Activated CD4-positive, alpha-beta memory T cell treated with anti-CD3 and anti-CD28 coated beads for 36 hours (primary cell): ENCODE data around the gene CALD1. TPM values are rescaled to one million over a fixed set of nuclear protein-coding genes. Genes with fewer than 3 reads are reported as not detected.

Experiments
- CTCF ChIA-PET: fragments of 350-600 bp; sonication (Branson Sonifier 250); formaldehyde crosslinking; loops from one replicate; lab custom pipeline; 2021; ENCODE audit warnings: antibody characterized with exemption, inconsistent platforms; lab: Charles Lee
- POLR2A ChIA-PET: fragments of 350-600 bp; sonication (Branson Sonifier 250); formaldehyde crosslinking; loops from one replicate; lab custom pipeline; 2021; ENCODE audit warnings: antibody characterized with exemption; lab: Charles Lee
- DNase-seq: peaks from one replicate; pipeline ENCODE4 v3.0.0-alpha.2; 2020
- H3K27ac Mint-ChIP-seq: one replicate; pipeline ENCODE4 v1.8.0; 2021; ENCODE audit warnings: mixed read lengths
- H3K27me3 Mint-ChIP-seq: one replicate; pipeline ENCODE4 v1.8.0; 2021; ENCODE audit warnings: mixed read lengths
- H3K36me3 Mint-ChIP-seq: one replicate; pipeline ENCODE4 v1.8.0; 2021; ENCODE audit warnings: mixed read lengths
- H3K4me1 Mint-ChIP-seq: one replicate; pipeline ENCODE4 v1.8.0; 2021; ENCODE audit warnings: low read depth, mixed read lengths
- H3K4me3 Mint-ChIP-seq: one replicate; pipeline ENCODE4 v1.8.0; 2021; ENCODE audit warnings: mild to moderate bottlenecking, mixed read lengths
- H3K9me3 Mint-ChIP-seq: one replicate; pipeline ENCODE4 v1.8.0; 2021; ENCODE audit warnings: mixed read lengths
- intact Hi-C: fragments of 100-400 bp; cut with micrococcal nuclease; formaldehyde crosslinking; loops from one replicate; pipeline ENCODE4 v1.15.1; 2023
- total RNA-seq, 2 experiments: library from RNA; stranded (reverse); gene quantifications; one replicate each; pipeline ENCODE4 v1.2.3, GENCODE V29; 2021

Gene CALD1
- total RNA-seq, 2 experiments from 2014 or later, result 7.1 to 7.5 TPM

GRCh38 chr7:134996097-134996550 lies 216.7 kb downstream of the CALD1 start:
- Mint-ChIP-seq H3K27me3 (no peaks in the 10 kb centered on the region), H3K9me3 (no peaks in the 10 kb centered on the region), H3K4me1 (peaks cover 29% of the 10 kb centered on the region), H3K27ac (no peak overlapping the region), H3K4me3 (no peak overlapping the region), H3K36me3 (peaks cover 18% of the 10 kb centered on the region)
- no peak for DNase-seq
- ChIA-PET POLR2A (interaction anchor here (1.6 kb wide), 1 partner anchor 8 kb away, joined by 3 read pairs; no protein-coding TSS in a partner anchor), CTCF (interaction anchor here (2.0 kb wide), 1 partner anchor 10 kb away, joined by 8 read pairs; the partner anchor contains the start of gene AGBL3)
- intact Hi-C loops, result no loop called here

- ChIA-PET POLR2A (interaction anchor here (1.6 kb wide), 1 partner anchor 9 kb away, joined by 3 read pairs; no protein-coding TSS in a partner anchor), CTCF (interaction anchor here (1.4 kb wide), 1 partner anchor 11 kb away, joined by 4 read pairs; the partner anchor contains the start of gene AGBL3)
- H3K4me1 Mint-ChIP-seq, result peaks cover 19% of the 10 kb centered on the region
- peaks cover 20% of the 10 kb centered on the region for H3K36me3 Mint-ChIP-seq
- intact Hi-C loops, result no loop called here
- no peaks in the 10 kb centered on the region for H3K9me3 Mint-ChIP-seq
- no peak overlapping the region for H3K27ac Mint-ChIP-seq
- H3K4me3 Mint-ChIP-seq, result no peak overlapping the region
- DNase-seq, result no peak
- H3K27me3 Mint-ChIP-seq, result no peaks in the 10 kb centered on the region
Observed at GRCh38 chr7:134997214-134997885, 217.9 kb downstream of the CALD1 start.

- H3K4me3 Mint-ChIP-seq, result no peak overlapping the region
- no peaks in the 10 kb centered on the region for H3K27me3 Mint-ChIP-seq
- H3K27ac Mint-ChIP-seq, result no peak overlapping the region
- ChIA-PET POLR2A (no interaction called here), CTCF (interaction anchor here (1.3 to 1.4 kb wide), 2 partner anchors 13 kb away, joined by 4 to 5 read pairs; partner anchors contain the start of gene AGBL3)
- no peaks in the 10 kb centered on the region for H3K9me3 Mint-ChIP-seq
- peaks cover 16% of the 10 kb centered on the region for H3K36me3 Mint-ChIP-seq
- H3K4me1 Mint-ChIP-seq, result peaks cover 11% of the 10 kb centered on the region
- DNase-seq, result no peak
- intact Hi-C loops, result no loop called here
Observed at GRCh38 chr7:134999136-134999535, 219.7 kb downstream of the CALD1 start.

GRCh38 chr7:135001390-135002165 lies 222.1 kb downstream of the CALD1 start:
- POLR2A ChIA-PET, result interaction anchor here (0.8 kb wide), 1 partner anchor 14 kb away, joined by 3 read pairs; no protein-coding TSS in a partner anchor

GRCh38 chr7:135012229-135012628 lies 232.8 kb downstream of the CALD1 start:
- Mint-ChIP-seq H3K4me1 (no peaks in the 10 kb centered on the region), H3K36me3 (peaks cover 2% of the 10 kb centered on the region), H3K27me3 (no peaks in the 10 kb centered on the region), H3K4me3 (no peak overlapping the region), H3K9me3 (peaks cover 6% of the 10 kb centered on the region), H3K27ac (no peak overlapping the region)
- POLR2A ChIA-PET, result no interaction called here
- DNase-seq, result no peak
- intact Hi-C loops, result no loop called here
- CTCF ChIA-PET, result no interaction called here

More at GRCh38 chr7:135001390-135002165, 222.1 kb downstream of the CALD1 start:
- CTCF ChIA-PET, result interaction anchor here (0.7 to 1.1 kb wide), 2 partner anchors 18 to 396 kb away, joined by 3 to 4 read pairs; no protein-coding TSS in a partner anchor
- Mint-ChIP-seq H3K9me3 (no peaks in the 10 kb centered on the region), H3K27me3 (no peaks in the 10 kb centered on the region), H3K4me1 (no peaks in the 10 kb centered on the region), H3K27ac (no peak overlapping the region), H3K36me3 (peaks cover 9% of the 10 kb centered on the region), H3K4me3 (no peak overlapping the region)
- no peak for DNase-seq
- intact Hi-C loops, result no loop called here

Other genes starting within 250 kb of the CALD1 start
- not detected for gene AKR1B15, start 230.5 kb upstream of the CALD1 start, total RNA-seq
- 10 to 100 TPM; 23.7 to 24.9 TPM for gene BPGM, start 132.8 kb upstream of the CALD1 start, total RNA-seq
- 1 to 10 TPM; 3.3 to 3.4 TPM for gene AGBL3, start 206.9 kb downstream of the CALD1 start, total RNA-seq